ENCODE measurements around the gene CNTN1.

The CNTN1 gene

DNA sequence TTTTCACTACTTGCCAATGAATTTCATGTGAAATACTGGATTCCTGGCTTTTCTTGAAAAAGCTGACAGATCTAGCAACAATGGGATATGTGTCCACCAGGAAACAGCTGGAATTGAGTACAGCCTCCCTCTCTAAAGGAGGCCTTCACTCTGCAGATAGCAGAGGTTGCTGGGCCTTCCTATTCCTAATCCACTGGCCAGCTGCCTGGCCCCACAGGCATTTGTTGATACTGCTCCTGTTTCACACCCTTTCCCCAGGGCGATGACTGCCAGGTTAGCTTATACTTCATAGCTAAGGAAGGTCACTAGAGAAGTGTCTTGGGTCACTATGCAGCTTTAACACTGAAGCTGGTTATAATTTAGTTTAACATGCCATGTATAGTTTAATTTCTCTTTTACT, 408.3 kb downstream of the CNTN1 start:
- TF ChIP-seq, protein P1, sequence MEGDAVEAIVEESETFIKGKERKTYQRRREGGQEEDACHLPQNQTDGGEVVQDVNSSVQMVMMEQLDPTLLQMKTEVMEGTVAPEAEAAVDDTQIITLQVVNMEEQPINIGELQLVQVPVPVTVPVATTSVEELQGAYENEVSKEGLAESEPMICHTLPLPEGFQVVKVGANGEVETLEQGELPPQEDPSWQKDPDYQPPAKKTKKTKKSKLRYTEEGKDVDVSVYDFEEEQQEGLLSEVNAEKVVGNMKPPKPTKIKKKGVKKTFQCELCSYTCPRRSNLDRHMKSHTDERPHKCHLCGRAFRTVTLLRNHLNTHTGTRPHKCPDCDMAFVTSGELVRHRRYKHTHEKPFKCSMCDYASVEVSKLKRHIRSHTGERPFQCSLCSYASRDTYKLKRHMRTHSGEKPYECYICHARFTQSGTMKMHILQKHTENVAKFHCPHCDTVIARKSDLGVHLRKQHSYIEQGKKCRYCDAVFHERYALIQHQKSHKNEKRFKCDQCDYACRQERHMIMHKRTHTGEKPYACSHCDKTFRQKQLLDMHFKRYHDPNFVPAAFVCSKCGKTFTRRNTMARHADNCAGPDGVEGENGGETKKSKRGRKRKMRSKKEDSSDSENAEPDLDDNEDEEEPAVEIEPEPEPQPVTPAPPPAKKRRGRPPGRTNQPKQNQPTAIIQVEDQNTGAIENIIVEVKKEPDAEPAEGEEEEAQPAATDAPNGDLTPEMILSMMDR (IDR thresholded peaks at IDR 0.05; ENCODE audit: borderline replicate concordance, control extremely low read depth, extremely low read depth, insufficient read depth, missing control alignments) = no peak
- in situ Hi-C loops (cut with MboI; ENCODE audit: low sequenced_read_pairs, unreplicated experiment) = no loop called here
- no peak for DNase-seq (ENCODE audit: low spot score)

DNA sequence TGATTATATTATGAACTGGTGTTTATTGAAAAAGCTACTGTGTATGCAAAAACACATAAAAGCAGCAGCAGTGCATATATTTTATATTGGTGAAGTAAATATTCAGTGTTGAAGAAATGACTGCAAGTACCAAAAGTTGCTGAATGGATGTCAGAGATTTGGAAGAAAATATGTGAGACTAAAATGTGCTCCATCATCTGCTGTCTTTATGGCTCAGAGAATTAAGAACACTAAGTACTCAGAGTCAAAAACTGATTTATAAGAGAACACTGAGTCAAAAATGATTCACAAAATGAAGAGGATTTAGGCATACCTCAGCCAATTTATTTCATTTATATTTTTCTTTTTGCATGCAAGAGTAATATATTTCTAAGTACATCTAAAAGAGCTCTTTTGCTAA, 409.6 kb downstream of the CNTN1 start:
- TF ChIP-seq, protein P1 (IDR thresholded peaks at IDR 0.05; ENCODE audit: borderline replicate concordance, control extremely low read depth, extremely low read depth, insufficient read depth, missing control alignments) = no peak
- no peak for DNase-seq (ENCODE audit: low spot score)
- in situ Hi-C loops (cut with MboI; ENCODE audit: low sequenced_read_pairs, unreplicated experiment) = no loop called here

DNA sequence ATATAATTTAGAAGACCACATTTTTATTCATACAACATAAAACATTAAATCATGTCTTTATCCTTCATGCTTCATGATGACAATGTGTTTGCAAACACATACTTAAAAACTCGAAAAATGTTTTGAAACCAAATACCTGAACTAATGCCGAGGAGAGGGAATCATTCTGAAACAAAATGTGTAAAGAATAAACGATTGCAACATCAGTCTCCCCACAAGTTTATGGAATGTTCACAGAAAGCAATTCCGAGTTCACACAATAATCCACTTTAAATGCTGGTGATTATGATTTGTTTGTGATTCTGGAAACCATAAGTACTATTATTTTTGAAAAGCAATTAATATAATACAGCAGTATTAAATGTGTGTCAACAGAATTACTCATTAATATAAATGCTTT, 411.4 kb downstream of the CNTN1 start:
- TF ChIP-seq, protein P1 (IDR thresholded peaks at IDR 0.05; ENCODE audit: borderline replicate concordance, control extremely low read depth, extremely low read depth, insufficient read depth, missing control alignments) = no peak
- in situ Hi-C loops (cut with MboI; ENCODE audit: low sequenced_read_pairs, unreplicated experiment) = no loop called here
- DNase-seq (ENCODE audit: low spot score) = no peak

DNA sequence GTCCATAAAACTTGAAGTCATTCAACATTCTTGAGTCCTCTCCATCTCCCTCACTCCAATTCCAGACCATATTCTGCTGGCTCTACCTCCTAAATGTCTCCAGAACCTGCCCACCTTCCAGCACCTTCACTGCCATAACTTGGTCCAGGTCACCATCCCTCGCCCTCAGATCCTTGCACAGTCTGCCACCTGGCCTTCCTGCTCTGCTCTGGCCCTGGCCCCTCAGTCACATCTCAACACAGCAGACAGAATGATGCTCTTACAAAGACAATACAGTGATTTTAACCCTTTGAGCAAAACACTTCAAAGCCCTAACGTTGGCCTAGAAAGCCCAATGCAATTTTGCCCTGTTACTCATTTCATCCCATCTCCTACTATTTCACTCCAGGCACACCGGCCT, 414.1 kb downstream of the CNTN1 start:
- TF ChIP-seq, protein P1 (IDR thresholded peaks at IDR 0.05; ENCODE audit: borderline replicate concordance, control extremely low read depth, extremely low read depth, insufficient read depth, missing control alignments) = no peak
- in situ Hi-C loops (cut with MboI; ENCODE audit: low sequenced_read_pairs, unreplicated experiment) = no loop called here
- no peak for DNase-seq (ENCODE audit: low spot score)

DNA sequence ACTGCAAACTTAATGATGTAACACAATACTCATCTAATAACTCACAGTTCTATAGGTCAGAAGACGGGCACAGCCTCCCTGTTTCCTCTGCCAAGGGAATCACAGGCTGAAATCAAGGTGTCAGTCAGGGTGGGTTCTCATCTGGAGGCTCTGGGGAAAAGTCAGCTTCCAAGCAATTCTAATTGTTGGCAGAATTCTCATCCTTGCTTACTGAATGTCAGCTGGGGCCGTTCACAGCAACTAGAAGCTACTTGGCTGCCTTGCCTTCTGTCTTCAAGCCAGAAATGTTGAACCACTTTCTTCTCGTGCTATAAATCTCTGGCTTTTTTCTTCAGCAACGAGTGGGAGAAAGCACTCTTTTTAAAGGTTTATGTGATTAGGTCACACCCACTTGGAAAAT, 415.8 kb downstream of the CNTN1 start:
- in situ Hi-C loops (cut with MboI; ENCODE audit: low sequenced_read_pairs, unreplicated experiment) = no loop called here
- TF ChIP-seq, protein P1 (IDR thresholded peaks at IDR 0.05; ENCODE audit: borderline replicate concordance, control extremely low read depth, extremely low read depth, insufficient read depth, missing control alignments) = no peak
- no peak for DNase-seq (ENCODE audit: low spot score)

DNA sequence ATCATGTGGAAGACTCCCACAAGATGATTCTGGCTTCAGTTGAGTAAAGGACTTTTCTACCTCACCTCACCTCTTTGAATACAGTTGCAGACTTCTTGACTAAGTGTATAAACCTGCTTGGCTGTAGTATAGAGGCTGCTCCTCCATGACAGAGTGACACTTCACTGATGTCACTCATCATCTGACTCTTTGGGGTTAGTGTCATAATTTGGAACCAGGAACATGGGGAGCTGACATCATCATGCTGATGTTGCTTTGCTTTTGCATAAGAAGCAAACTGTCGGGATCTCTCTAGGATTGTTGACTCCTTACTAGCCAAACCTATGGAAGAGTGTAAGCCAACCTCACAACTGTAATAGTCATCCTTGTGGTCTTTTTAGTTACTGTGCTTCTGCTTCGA, 420.7 kb downstream of the CNTN1 start:
- in situ Hi-C loops (cut with MboI; ENCODE audit: low sequenced_read_pairs, unreplicated experiment) = no loop called here
- TF ChIP-seq, protein P1 (IDR thresholded peaks at IDR 0.05; ENCODE audit: borderline replicate concordance, control extremely low read depth, extremely low read depth, insufficient read depth, missing control alignments) = no peak
- no peak for DNase-seq (ENCODE audit: low spot score)

DNA sequence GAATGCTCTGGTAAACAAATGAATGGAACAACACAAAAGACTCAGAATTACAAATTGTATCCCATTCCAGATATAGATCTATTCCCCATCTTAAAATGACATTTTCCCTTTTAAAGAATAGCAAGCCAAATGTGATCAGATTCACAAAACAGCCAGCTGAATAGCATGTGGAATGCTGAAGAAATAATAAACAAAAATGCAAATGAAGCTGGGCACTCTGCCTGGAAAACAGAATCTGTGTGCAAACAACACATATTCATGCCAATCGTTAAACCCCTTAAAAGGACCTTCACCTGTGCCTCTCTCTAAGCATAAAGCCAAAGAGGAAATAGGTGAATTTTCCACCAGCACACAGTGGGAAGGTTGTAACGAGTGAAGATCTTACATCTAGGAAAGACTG, 428.0 kb downstream of the CNTN1 start:
- in situ Hi-C loops (cut with MboI; ENCODE audit: low sequenced_read_pairs, unreplicated experiment) = no loop called here
- TF ChIP-seq, protein P1 (IDR thresholded peaks at IDR 0.05; ENCODE audit: borderline replicate concordance, control extremely low read depth, extremely low read depth, insufficient read depth, missing control alignments) = no peak
- no peak for DNase-seq (ENCODE audit: low spot score)

Measured in GM13976 (cell line).